A673 (cell line): ENCODE measurements around the gene ZSWIM6.

Source experiments
- EZH2 ChIP-seq: fragments of 200-600 bp; sonication (generic); IDR thresholded peaks from 2 replicates; pipeline ENCODE4 v1.6.1; 2017; ENCODE audit warnings: borderline replicate concordance, low read depth, mild to moderate bottlenecking, mixed read lengths, antibody characterized with exemption, low read length; ENCODE audit not compliant: poor library complexity, severe bottlenecking
- TF ChIP-seq, protein P1 (sequence below): fragments of 300-800, 200-600 bp; sonication (generic); conservative IDR thresholded peaks from 2 replicates; pipeline ENCODE4 v1.5.1; 2017; ENCODE audit warnings: low read depth, mild to moderate bottlenecking, antibody characterized with exemption, low read length, moderate library complexity, mixed read lengths

DNA sequence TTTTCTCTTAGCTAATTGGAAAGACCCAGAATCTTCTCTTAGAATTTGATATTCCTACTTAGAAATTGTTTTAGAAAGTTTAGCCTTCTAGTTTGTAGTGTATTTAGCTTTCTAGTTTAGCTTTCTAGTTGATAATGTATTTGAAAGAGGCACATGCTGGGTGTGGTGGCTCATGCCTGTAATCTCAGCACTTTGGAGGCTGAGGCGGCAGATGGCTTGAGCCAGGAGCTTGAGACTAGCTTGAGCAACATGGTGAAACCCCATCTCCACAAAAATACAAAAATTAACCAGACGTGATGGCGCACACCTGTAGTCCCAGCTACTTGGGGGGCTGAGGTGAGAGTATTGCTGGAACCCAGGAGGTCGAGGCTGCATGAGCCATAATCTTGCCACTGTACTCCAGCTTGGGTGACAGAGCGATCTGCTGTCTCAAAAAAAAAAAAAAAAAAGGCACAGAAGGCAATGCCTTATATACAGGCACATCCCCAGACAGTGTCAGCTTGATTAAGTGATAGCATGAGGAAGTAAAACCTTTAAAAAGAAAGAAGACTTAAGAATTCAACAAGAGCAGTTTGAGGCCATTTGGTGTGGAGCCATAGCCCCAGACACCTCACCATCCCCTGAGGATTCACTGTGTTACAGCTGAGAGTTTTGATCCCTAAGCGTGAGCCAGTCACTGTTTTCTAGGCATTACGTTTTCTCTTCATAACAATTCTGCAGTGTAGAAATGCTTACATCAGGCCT is 34.6 kb downstream of the ZSWIM6 start:
- TF ChIP-seq, protein P1, sequence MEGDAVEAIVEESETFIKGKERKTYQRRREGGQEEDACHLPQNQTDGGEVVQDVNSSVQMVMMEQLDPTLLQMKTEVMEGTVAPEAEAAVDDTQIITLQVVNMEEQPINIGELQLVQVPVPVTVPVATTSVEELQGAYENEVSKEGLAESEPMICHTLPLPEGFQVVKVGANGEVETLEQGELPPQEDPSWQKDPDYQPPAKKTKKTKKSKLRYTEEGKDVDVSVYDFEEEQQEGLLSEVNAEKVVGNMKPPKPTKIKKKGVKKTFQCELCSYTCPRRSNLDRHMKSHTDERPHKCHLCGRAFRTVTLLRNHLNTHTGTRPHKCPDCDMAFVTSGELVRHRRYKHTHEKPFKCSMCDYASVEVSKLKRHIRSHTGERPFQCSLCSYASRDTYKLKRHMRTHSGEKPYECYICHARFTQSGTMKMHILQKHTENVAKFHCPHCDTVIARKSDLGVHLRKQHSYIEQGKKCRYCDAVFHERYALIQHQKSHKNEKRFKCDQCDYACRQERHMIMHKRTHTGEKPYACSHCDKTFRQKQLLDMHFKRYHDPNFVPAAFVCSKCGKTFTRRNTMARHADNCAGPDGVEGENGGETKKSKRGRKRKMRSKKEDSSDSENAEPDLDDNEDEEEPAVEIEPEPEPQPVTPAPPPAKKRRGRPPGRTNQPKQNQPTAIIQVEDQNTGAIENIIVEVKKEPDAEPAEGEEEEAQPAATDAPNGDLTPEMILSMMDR, result no peak
- no peak for TF ChIP-seq EZH2
